Sigmoid colon (tissue), 7 donors: ENCODE results near the gene FITM2. TPM values are rescaled to one million over a fixed set of nuclear protein-coding genes. Genes with fewer than 3 reads are reported as not detected.

ENCODE experiments used
- DNase-seq: peaks from one replicate; pipeline ENCODE4 v3.0.0-alpha.2; 2019
- H3K27ac ChIP-seq, 4 donors: fragments of 200-600 bp; sonication (generic); one replicate each; pipeline ENCODE4 v1.5.1; 2016 to 2019; ENCODE audit warnings: mild to moderate bottlenecking in 1 of 4
- H3K27me3 ChIP-seq, 3 donors: fragments of 200-600 bp; sonication (generic); one replicate each; pipeline ENCODE4 v1.5.1; 2019; ENCODE audit warnings: mild to moderate bottlenecking in 1 of 3
- H3K36me3 ChIP-seq, 4 donors: fragments of 200-600 bp; sonication (generic); one replicate each; pipeline ENCODE4 v1.5.1; 2016 to 2019
- H3K4me1 ChIP-seq, 4 donors: fragments of 200-600 bp; sonication (generic); one replicate each; pipeline ENCODE4 v1.5.1; 2017 to 2019
- H3K4me3 ChIP-seq, 4 donors: fragments of 200-600 bp; sonication (generic); one replicate each; pipeline ENCODE4 v1.5.1; 2017 to 2019; ENCODE audit warnings: mild to moderate bottlenecking in 2 of 4, moderate library complexity in 1 of 4
- H3K9me3 ChIP-seq, 4 donors: fragments of 200-600 bp in 3 of 4; sonication (generic) in 3 of 4; one replicate each; pipeline versions ENCODE4 v1.5.1 to v1.6.1; 2013 to 2019
- EP300 ChIP-seq, 4 donors: sonication (generic); formaldehyde crosslinking; IDR thresholded peaks; one replicate each; pipeline ENCODE4 v1.6.1; 2017; ENCODE audit warnings: antibody characterized with exemption in 4 of 4
- POLR2A ChIP-seq, 2 donors: fragments of 450-650 bp; IDR thresholded peaks; one replicate each; pipeline ENCODE4 v1.6.1; 2016; ENCODE audit warnings: antibody characterized with exemption in 2 of 2, mild to moderate bottlenecking in 2 of 2, moderate library complexity in 2 of 2
- POLR2AphosphoS5 ChIP-seq, 4 donors: sonication (generic); formaldehyde crosslinking; IDR thresholded peaks; one replicate each; pipeline ENCODE4 v1.6.1; 2017; ENCODE audit warnings: antibody characterized with exemption in 4 of 4
- WGBS, 2 donors: extraction: QIAGEN DNeasy Blood & Tissue Kit; methylation state at CpG; one replicate each; pipeline ENCODE4 v1.1.7; 2013; 5-methylcytosine and 5-hydroxymethylcytosine counted together
- intact Hi-C: fragments of 100-400 bp; cut with DNase I; formaldehyde crosslinking; loops from one replicate; pipeline ENCODE4 v1.15.1; 2023
- polyA plus RNA-seq, 3 donors: library from polyadenylated mRNA; stranded (reverse); fragments of 200-250 nt; gene quantifications; one replicate each; pipeline ENCODE4 v1.2.3, GENCODE V29; 2013
- total RNA-seq, 4 donors: library from RNA; depleted of rRNA; stranded (reverse); fragments of >200 nt; gene quantifications; one replicate each; pipeline ENCODE4 v1.1.0, GENCODE V29; 2016
- TF ChIP-seq, protein P1 (sequence below), 4 experiments: fragments of 450-650 bp in 3 of 4; fragments of 200-600 bp in 1 of 4; IDR thresholded peaks; one replicate each; pipeline ENCODE4 v1.5.1; 2016 to 2019; ENCODE audit warnings: antibody characterized with exemption in 4 of 4, mild to moderate bottlenecking in 3 of 4, moderate library complexity in 2 of 4
- donor health status: healthy with polysubstance abuse.
- donor health status: Bipolar disorder and iron deficiency.
- donor health status: healthy.

FITM2 gene
- total and polyA plus RNA-seq, 7 donors, result 0.60 to 9.1 (median 6.1) TPM

GRCh38 chr20:44357020-44357419 lies 46.0 kb upstream of the FITM2 start:
- 14 to 49% methylated on average over 2 of the region's 2 CpGs for WGBS, 2 donors
- Histone ChIP-seq H3K27me3 (peaks cover 0 to 6% (median 0%) of the 10 kb centered on the region in 3 donors), H3K27ac (no peak overlapping the region), H3K4me1 (no peaks in the 10 kb centered on the region), H3K4me3 (no peak overlapping the region), H3K36me3 (no peaks in the 10 kb centered on the region), H3K9me3 (no peaks in the 10 kb centered on the region)
- TF ChIP-seq, protein P1, sequence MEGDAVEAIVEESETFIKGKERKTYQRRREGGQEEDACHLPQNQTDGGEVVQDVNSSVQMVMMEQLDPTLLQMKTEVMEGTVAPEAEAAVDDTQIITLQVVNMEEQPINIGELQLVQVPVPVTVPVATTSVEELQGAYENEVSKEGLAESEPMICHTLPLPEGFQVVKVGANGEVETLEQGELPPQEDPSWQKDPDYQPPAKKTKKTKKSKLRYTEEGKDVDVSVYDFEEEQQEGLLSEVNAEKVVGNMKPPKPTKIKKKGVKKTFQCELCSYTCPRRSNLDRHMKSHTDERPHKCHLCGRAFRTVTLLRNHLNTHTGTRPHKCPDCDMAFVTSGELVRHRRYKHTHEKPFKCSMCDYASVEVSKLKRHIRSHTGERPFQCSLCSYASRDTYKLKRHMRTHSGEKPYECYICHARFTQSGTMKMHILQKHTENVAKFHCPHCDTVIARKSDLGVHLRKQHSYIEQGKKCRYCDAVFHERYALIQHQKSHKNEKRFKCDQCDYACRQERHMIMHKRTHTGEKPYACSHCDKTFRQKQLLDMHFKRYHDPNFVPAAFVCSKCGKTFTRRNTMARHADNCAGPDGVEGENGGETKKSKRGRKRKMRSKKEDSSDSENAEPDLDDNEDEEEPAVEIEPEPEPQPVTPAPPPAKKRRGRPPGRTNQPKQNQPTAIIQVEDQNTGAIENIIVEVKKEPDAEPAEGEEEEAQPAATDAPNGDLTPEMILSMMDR (IDR thresholded peaks at IDR 0.05), result no peak
- TF ChIP-seq EP300 (IDR thresholded peaks at IDR 0.05) (no peak), POLR2A (IDR thresholded peaks at IDR 0.05) (no peak), POLR2AphosphoS5 (IDR thresholded peaks at IDR 0.05) (no peak)
- DNase-seq, result no peak
- intact Hi-C loops, result no loop called here

GRCh38 chr20:44356353-44356723 lies 45.3 kb upstream of the FITM2 start:
- Histone ChIP-seq H3K27ac (no peak overlapping the region), H3K4me3 (peak overlapping the region in 1 of 4 donors; percentile 14), H3K4me1 (no peaks in the 10 kb centered on the region), H3K9me3 (no peaks in the 10 kb centered on the region), H3K36me3 (no peaks in the 10 kb centered on the region), H3K27me3 (peaks cover 0 to 6% (median 0%) of the 10 kb centered on the region in 3 donors)
- WGBS, 2 donors, result 14 to 66% methylated on average over 14 of the region's 14 CpGs
- intact Hi-C loops, result no loop called here
- TF ChIP-seq, protein P1 (IDR thresholded peaks at IDR 0.05), result no peak
- TF ChIP-seq POLR2A (IDR thresholded peaks at IDR 0.05) (no peak), POLR2AphosphoS5 (IDR thresholded peaks at IDR 0.05) (no peak)
- DNase-seq, result no peak

- Histone ChIP-seq H3K4me1 (no peaks in the 10 kb centered on the region), H3K4me3 (peak within 1 kb of the TSS in 1 of 4 donors; percentile 14), H3K9me3 (no peaks in the 10 kb centered on the region), H3K36me3 (no peaks in the 10 kb centered on the region), H3K27ac (peak within 1 kb of the TSS in 1 of 4 donors; percentile 28), H3K27me3 (peaks cover 0 to 6% (median 0%) of the 10 kb centered on the region in 3 donors)
- DNase-seq, result no peak
- peak in 1 of 2 donors; percentile 71 for TF ChIP-seq POLR2A (IDR thresholded peaks at IDR 0.05)
- TF ChIP-seq, protein P1 (IDR thresholded peaks at IDR 0.05), result no peak
- peak in 1 of 4 donors; percentile 37 for TF ChIP-seq POLR2AphosphoS5 (IDR thresholded peaks at IDR 0.05)
- intact Hi-C loops, result no loop called here
- 16 to 72% methylated on average over 40 of the region's 40 CpGs for WGBS, 2 donors
Measured at GRCh38 chr20:44355498-44356352, 44.7 kb upstream of the FITM2 start, which contains the start of gene HNF4A. HNF4A (plus strand) TSS chr20:44355699; CDS start chr20:44355805, 106 bp downstream.

DNA sequence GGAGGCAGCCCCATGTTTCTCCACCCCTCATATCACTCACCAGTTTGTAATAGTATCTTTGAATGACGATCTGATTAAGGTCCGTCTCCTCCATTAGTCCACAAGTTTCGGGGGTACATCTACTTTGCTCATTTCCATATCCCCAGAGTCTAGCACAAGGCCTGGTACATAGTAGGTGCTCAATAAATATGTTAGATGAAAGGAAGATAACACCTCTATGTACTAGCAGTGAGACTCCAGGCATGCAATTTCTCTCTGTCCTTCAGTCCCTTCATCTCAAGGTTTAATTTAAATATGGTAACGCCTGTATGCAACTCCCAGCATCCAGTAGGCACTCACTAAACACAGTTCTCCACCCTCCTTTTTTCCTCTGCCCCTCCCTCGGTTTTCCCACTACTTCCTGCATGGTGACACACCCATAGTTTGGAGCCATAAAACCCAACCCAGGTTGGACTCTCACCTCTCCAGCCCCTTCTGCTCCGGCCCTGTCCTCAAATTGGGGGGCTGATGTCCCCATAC lies 44.0 kb upstream of the FITM2 start:
- TF ChIP-seq EP300 (IDR thresholded peaks at IDR 0.05) (no peak), POLR2A (IDR thresholded peaks at IDR 0.05) (no peak), POLR2AphosphoS5 (IDR thresholded peaks at IDR 0.05) (no peak)
- TF ChIP-seq, protein P1 (IDR thresholded peaks at IDR 0.05), result no peak
- H3K9me3 ChIP-seq, result no peaks in the 10 kb centered on the region
- intact Hi-C loops, result no loop called here
- no peak overlapping the region for H3K27ac ChIP-seq
- peaks cover 0 to 6% (median 0%) of the 10 kb centered on the region in 3 donors for H3K27me3 ChIP-seq
- no peaks in the 10 kb centered on the region for H3K4me1 ChIP-seq
- no peak for DNase-seq
- no peak overlapping the region for H3K4me3 ChIP-seq
- WGBS, 2 donors, result 18 to 64% methylated on average over 6 of the region's 6 CpGs
- H3K36me3 ChIP-seq, result no peaks in the 10 kb centered on the region
